Skin epidermis (tissue), 12 donors: ENCODE measurements around the gene ZNF407.

Source experiments
- H3K27ac ChIP-seq, 21 experiments: fragments of 200-600 bp; sonication (generic) in 11 of 21; one replicate each; pipeline ENCODE4 v1.5.0; 2020; ENCODE audit warnings: mild to moderate bottlenecking in 3 of 21, inconsistent platforms in 2 of 21, moderate library complexity in 2 of 21
- H3K4me3 ChIP-seq, 7 experiments: fragments of 200-600 bp; sonication (generic) in 2 of 7; one replicate each; pipeline ENCODE4 v1.5.0; 2020; ENCODE audit warnings: inconsistent platforms in 2 of 7, mild to moderate bottlenecking in 2 of 7, moderate library complexity in 1 of 7

The ZNF407 gene

GRCh38 chr18:75113455-75113854 lies 515.8 kb downstream of the ZNF407 start:
- Histone ChIP-seq H3K4me3 (no peak overlapping the region), H3K27ac (no peak overlapping the region)

GRCh38 chr18:75114231-75114764 lies 516.6 kb downstream of the ZNF407 start:
- H3K4me3 ChIP-seq: no peak overlapping the region
- no peak overlapping the region for H3K27ac ChIP-seq
